ENCODE measurements around the gene CDYL.
"Not testable (repeated sequence)": the region's sequence is repeated elsewhere in the genome, so short reads cannot be mapped to it uniquely, and the experiment has no call there.

The CDYL gene

DNA sequence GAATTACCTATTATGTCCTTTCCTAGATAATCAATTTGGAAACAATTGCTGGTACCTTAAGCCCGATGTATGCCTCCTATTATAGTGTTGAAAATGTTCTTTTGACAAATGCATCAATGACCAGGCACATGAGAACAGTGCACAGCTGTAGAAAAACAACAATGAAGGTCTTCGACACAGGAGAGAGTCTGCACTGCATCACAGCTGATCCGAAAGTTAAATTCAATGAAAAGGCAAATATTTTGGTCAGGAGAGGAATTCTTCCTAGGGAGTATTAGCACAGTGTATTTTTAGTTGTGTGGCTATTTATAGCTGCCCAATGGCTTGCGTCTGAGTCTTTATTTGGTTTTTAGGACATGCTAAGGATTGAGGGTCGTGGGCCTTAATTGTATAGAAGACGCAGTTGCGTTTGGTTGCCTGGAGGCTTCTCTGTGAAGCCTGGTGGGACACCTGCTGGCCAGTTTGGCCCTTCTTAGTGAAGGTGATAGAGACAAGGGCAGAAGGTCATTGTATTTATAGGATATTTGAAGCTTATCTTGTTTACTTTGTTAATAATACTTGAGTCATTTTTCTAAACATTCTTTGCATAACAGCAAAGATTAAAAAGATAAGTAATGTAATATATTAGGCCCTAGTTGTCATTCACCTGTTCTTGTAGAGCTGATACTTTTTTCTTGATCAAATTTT is 72.3 kb downstream of the CDYL start:
- no peak for DNase-seq

DNA sequence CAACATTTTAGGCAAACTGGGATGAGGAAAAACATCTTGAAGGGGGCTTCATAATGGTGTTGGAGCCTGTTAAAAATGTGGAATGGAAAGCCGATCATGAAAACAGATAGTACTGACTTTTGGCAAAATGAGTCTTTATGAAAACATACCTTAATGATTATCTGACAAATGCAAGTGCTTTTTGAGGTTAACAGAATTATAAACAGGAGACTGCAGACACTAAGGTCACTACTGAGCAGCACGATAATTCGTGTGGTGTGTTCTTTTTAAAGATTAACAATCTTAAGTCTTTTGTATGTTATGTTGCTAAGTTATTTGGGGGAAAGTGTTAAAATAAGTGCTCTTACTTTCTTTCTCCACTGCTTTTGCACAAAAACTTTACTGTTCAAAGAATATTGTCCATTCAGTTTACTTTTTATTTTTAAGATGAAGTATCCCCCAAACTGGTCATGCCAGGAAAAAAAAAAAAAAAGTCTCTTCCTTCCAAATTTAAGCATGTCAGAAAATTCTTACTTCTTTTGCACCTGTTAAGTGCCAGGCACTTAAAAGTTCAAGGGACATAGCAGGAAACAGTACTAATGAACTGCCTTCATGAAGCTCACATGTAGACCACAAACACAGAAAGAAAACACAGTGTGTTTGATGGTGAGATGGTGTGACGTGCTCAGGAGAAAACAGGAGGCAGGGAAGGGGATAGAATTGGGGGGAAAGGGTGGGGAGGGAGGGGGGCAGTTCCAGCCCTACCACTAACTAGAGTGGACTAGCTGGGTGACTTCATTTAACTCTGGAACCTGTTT is 73.2 kb downstream of the CDYL start:
- DNase-seq = no peak

DNA sequence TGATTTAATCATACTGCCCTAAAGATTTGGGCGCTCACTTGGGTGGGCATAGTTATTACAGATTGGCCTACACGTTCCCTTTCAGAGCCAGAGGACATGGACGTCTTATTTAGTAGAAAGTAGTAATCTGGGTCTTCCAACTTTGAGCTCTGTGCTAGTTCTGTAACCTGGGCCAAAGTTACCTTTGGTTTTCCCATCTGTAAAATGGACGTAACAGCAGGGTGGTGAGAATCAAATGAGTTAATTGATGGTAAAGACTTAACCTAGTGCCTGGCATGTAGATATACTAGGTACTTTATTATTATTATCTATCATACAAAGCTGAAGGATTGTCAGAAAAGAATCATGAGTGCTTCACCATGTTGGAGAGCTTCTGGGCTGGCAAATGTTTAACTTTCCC is 74.8 kb downstream of the CDYL start:
- DNase-seq = no peak

DNA sequence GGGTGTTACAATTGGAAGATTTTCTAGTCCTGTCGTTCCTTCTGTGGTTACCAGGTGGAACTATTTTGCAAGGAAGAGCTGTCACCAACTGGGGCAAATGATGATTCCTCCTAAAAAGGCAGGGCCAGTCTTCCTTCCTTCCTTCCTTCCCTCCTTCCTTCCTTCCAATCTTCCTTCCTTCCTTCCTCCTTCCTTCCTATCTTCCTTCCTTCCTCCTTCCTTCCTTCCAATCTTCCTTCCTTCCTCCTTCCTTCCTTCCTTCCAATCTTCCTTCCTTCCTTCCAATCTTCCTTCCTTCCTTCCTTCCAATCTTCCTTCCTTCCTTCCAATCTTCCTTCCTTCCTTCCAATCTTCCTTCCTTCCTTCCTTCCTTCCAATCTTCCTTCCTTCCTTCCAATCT is 76.0 kb downstream of the CDYL start:
- not testable (repeated sequence) for DNase-seq

DNA sequence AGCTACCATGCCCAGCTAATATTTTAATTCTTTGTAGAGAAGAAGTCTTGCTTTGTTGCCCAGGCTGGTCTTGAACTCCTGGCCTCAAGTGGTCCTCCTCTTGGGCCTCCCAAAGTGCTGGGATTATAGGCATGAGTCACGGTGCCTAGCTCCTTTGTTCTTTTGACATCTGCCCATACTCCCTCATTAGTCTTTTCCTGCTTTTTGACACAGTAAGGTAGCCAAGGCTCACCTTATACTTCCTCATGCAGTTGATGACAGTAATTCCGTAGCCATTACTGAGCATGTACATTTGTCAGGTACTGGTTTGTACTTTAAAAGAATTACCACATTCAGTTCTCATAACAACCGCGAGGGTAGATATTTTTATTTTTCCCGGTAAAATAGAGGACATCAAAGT is 76.7 kb downstream of the CDYL start:
- DNase-seq = no peak

DNA sequence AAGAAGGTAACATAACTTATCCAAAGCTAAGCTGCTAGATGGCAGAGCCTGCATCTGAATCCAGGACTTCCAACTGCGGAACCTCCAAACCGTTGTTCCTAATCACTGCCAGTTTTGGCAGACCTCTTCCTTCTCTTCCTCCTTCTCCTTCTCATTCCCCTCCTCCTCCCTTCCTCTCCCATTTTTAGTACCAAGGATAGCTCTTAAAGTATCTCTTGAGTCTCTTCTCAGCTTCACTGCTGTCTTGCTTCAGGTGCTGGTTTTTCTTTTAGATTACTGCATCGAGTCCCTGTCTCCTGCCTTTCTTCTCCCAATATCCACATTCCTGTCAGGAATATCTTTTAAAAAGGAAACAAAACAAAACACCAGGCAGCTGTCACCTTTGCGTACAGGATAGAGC is 77.1 kb downstream of the CDYL start:
- DNase-seq = no peak

DNA sequence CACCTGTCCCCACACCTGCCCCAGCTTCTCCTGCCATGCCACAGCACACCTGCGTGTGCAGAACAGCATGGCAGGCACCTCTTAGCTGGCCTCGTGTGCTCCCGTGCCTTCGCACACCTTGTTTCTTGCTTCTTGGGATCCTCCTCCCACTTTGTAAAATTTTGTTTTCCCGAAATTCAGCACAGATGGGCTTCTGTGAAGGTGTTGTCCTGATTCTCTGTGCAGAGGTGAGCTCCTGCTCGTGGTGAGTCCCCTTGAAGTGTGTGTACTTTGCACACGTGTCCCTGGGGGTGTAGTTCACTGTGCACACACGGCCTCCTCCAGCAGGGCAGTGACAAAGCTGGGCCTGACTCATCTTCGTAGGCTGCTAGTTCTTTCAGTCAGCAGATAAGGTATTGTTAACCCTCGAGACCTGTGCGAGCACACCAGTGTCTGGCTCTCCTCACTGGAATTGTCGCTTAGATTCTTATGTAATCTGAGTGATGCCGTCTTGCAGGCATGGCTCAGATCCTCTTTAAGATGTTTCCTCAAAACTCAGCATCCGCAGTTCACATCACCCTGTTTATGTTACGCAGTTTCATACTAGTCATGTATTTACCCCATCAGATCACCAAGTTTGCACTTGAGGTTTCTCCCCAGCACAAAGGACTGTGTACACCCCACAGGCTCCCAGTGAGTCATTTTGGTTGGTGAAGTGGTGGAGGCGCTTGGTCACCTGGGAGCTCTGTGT is 77.7 kb downstream of the CDYL start:
- no peak for DNase-seq

DNA sequence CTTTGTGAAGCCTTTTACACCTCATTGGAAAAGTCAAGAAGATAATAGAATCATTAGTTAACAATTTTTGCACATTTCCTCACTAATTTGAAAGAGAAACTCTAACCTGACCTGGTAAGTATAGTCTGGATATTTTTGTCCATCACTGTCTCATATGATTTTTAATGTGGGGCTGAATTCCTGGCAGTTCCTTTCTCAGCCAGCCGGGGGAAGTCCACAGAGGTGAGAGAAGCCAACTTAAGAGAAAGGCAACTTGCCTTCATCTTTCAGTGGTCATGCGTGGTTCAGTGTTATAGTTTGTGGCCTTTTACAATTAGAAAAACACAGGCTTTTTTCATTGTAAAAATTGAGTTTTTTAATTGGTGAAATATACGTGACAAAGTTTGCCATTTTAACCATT is 80.6 kb downstream of the CDYL start:
- DNase-seq = no peak

DNA sequence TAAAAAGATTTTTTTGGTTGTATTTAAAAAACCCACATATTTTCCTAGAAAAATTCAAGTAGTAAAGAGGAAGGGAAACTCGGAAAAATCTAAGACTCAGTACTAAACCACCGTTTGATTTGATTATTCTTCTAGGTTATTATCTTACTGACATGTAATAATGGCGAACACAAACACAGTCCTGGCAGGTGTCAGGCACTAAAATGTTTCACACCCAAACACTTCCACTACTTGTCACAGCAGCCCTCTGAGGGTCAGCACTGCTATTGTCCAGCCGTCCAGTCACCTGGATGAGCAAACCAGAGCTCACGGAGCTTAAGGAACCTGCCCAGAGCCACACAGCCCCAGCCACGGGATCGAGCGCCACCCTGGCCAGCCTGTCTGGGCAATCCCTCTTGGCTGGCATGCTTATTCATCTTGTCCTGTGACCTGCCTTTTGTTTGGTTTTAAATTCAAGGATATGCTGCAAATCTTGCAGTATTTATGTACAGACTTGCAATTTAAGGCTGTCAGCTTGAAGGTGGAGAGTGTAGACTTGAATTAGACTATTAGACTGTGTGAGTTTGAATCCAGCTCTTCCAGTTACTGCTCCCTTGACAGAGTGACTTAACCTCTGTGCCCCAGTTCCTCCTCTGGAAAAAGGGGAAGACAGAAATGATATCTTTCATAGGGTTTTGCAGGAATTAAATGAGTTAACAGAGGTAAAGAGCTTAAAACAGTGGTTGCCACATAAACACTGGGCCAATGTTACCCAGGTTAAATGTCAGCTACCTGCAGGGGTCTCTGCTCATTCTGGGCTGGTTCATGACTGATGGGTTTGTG is 82.2 kb downstream of the CDYL start:
- DNase-seq = no peak

DNA sequence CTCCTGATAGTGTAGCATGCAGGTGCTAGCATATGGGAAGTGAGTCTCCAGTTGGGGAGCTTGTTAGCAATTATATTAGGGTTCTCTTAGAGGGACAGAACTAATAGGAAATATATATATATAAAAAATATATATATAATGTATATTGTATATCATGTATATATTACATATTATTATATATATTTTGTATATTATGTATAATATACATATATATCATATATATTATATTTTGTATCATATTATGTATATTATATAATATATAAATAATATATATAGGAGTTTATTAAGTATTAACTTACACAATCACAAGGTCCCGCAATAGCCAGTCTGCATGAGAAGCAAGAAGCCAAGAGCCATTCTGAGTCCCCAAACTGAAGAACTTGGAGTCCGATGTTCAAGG is 84.2 kb downstream of the CDYL start:
- no peak for DNase-seq

DNA sequence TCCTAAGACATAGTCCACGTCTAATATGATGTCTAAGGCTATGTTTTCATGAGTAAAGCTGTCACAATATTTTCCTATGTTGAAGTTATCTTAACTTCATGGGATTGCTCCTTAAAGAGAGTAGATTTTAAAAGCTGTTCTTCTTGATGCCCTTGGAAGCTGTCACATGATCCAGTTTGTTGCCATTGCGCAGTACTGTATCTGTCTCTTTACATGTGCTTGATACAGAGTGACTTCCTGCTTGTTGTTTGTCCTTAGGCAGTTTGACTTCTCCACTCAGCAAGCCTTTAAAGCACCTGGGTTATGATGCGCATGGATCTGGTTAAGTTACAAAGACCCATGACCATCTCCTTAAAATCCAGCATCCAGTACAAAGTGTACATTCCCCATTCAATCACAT is 85.4 kb downstream of the CDYL start:
- DNase-seq = peak; percentile 40

DNA sequence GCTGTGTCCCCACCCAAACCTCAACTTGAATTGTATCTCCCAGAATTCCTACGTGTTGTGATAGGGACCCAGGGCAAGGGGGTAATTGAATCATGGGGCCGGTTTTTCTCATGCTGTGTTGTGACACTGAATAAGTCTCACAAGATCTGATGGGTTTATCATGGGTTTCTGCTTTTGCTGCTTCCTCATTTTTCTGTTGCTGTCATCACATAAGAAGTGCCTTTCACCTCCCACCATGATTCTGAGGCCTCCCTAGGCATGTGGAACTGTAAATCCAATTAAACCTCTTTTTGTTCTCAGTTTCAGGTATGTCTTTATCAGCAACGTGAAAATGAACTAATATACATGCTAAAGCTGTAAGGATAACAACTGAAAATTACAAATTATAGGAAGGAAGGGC is 88.3 kb downstream of the CDYL start:
- DNase-seq = no peak

DNA sequence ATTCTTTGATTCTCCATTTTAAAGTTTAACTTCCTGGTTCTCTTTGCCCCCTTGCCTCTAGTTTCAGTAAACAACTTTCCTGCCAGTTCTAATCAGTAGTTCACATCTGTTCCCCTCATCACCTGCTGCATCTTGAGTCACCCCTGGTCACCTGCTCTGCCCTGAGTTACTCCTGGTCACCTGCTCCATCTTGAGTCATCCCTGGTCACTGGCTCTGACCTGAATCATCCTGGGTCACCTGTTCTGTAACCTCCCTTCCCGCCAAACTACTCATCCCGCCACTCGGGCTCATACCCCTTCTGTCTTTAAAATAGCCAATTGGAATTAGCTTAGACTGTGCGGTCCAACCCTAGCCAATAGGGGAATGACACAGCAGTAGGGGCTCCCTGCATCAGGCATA is 88.8 kb downstream of the CDYL start:
- not testable (repeated sequence) for DNase-seq

DNA sequence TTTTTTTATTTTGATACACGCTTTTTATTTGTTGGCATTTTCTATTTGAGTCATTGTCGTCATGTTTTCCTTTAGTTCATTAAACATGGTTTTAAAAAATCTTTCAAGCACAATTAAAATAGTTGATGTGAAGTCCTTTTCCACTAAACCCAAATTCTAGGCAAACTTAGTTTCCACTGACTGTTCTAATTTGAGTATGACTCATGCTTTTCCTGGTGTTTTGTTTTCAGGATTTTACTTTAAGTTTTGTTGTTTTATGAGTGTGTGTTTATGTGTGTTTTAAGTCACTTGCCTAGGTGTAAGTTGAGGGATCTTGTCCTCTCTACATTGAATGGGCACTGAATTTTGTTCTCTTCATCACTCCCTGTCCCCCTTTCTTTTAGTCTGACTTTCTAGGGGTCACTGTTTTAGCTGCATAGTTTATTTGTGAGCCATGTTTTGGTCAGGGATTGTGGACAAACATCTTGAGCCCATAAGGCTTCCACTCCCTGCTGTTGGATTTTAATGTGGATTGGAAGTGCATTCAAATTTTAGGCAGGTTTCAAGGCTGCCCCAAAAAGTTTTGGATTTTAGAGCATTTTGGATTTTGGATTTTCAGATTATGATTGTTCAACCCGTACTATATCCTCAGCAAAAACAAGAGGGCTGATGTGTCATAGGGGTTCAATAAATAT is 94.8 kb downstream of the CDYL start:
- DNase-seq = no peak

DNA sequence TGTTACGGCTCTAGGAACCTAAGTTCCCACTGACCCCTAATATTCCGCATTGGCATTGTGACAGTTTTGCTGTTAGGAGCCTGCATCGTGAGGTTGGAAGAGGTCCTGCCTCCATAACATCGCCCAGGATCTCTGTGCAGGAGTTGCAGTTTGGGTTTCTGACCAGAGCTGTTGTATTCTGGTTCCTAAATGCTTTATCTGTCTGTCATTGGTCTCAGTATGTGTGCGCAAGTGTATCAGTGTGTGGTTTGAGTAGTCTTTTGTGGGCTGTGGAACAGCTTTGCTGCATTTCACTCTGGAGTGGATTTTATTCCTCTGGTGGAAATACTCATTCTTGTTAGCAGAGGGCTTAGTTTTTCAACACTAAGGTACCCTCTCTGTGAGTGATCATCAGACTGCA is 95.6 kb downstream of the CDYL start:
- DNase-seq = no peak

DNA sequence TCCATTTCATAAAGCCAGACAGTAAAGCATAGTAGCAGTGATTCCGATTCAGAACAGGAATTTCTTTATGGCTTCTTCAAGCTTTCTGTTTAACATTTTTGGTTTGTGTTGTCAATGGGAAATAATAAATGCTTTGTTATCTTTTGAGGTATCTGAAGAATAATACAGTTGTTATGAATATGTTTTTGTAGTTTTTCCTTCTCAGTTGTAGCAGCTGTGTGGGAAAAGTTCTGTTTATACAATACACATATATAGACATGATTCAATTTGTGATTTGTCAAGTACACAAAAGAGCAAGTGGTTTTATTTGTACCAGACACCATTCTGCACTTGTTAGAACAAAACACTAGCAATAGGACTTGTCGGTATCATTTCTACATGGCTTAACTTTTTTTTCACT is 96.6 kb downstream of the CDYL start:
- no peak for DNase-seq

DNA sequence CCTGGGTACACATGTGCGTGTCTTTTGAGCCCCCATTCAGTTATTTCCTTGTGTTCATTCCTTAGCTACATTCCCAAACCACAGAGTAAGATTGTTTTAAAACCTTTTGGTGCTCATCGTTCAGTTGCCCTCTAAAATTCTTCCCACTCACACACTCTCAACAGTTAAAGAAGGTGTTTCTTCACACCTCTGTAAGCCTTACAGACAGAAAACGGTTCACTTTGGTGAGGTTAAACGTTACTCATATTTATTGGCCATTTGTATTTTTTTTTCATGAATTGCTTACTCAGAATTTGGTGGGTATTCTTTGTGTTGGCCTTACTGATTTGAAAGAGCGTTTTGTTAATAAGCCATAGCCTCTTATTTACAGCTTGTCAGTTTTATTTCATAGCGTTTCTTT is 97.7 kb downstream of the CDYL start:
- no peak for DNase-seq

DNA sequence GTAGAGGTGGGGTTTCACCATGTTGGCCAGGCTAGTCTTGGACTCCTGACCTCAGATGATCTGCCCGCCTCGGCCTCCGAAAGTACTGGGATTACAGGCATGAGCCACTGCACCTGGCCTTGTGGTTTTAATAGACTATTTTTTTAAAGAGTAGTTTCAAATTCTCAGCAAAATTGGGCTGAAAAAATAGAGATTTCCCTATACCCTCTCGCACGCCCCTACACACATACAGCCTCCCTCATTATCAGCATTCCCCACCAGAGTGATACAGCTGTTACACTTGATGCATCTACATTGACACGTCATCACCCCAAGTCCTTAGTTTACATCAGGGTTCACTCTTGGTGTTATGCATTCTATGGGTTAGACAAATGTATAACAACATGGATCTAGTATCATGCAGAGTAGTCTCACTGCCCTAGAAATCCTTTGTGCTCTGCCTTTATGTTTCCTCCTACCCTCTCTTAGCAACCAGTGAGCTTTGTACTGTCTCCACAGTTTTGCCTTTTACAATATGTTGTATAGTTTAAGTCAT is 103.6 kb downstream of the CDYL start:
- no peak for DNase-seq

DNA sequence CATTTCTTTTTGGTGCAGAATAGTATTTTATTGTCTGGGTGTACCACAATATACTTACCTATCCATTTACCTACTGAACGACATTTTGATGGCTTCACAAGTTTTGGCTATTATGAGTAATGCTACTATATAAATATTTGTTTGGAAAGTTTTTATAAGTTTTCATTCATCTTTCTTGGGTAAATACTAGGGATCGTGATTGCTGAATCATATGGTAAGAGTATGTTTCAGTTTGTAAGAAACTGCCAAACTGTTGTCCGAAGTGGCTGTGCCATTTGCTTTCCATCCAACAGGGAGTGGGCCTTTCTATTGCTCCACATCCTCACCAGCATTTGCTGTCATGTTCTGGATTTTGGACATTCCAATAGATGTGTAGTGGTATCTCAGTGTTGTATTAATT is 104.2 kb downstream of the CDYL start:
- no peak for DNase-seq

DNA sequence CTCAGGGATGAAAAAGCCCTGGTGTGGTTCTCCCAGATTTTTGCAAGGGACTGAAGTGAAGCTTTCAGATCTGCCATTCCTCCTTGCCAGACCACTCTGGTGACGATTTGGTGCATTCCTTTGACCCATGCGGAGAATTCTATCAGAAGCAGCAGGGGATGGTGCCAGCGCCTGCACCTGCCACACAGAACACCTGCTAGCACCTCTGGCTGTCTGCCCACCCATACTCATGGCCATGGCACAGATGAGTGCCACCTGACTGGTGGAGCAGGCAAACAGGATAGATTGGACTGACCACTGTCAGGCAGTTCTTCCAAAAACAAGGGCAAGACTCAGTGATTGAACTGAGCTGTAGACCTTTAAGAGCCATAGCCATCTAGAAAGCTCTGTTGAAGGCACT is 107.1 kb downstream of the CDYL start:
- DNase-seq = peak; percentile 63

DNA sequence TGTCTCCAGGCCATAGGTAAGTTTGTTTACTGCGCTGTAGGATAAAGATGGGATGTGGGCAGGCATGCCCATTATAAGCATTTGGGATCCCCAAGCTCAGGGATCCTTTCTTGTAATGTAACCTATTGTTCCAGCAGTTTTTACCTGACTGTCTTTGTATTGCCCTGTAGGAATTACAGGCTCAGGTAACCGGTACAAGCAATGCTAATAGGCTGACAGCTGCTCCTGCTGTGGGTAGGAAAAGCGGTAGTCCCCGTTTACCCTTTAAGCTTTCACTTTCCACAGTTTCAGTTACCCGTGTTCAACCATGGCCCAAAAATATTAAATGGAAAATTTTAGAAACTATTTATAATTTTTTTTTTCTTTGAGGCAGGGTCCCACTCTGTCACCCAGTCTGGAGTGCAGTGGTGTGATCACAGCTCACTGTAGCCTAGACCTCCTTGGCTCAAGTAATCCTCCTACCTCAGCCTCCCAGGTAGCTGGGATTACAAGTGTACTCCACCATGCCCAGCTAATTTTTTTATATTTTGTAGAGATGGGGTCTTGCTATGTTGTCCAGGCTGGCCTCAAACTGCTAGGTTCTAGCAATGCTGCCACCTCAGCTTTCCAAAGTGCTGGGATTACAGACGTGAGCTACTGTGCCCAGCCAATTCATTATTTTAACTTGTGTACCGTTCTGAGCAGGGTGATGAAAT is 108.6 kb downstream of the CDYL start:
- DNase-seq = no peak
